Stimulated activated CD4-positive, alpha-beta T cell treated with anti-CD3 and anti-CD28 coated beads, Interleukin-2, amount 100 ng/mL, for 24 hours (primary cell): Measurements from ENCODE around the gene SMAD3.
A peak's percentile ranks its signal among the peaks of the same experiment; 100 is the strongest.
"Not testable (repeated sequence)": the region's sequence is repeated elsewhere in the genome, so short reads cannot be mapped to it uniquely, and the experiment has no call there.

ENCODE experiments used
- DNase-seq, 2 donors: peaks; one replicate each; pipeline ENCODE4 v3.0.0-alpha.2; 2020

SMAD3 gene

DNA sequence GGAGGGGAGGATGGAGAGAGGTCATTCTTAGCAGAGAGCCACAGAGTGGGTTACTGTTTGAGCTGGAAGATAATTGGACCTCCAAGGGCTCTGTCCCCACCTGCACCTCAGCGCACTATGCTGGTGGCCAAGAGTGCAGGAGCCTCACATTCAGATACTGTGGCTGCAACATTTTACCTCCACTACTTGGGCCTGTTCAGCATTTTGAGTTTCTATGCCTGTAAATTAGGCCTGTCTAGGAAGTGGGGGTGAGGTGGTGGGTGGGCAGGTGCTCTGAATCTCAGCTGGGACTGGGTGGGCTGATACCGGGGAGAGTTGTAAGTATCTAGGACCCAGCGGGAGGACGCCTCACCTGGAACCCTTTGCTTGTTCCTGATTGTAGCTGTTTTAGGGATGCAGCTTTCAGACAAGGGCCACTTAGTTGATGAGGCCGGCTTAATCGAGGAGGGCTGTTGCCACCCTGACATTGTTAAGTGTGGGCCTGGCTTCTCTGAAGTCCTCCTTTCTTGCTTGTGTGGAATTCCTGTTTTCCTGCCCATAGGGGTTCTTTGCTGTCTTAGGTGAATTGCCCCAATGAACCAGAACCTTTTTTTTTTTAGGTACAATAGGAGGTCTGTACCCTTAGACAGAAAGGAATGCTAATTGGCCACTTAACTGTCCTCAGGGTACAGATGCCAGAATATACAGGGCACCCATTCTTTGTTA, 83.8 kb downstream of the SMAD3 start:
- no peak for DNase-seq

GRCh38 chr15:67149773-67150022, 84.3 kb downstream of the SMAD3 start:
- DNase-seq = no peak

- DNase-seq = peak; percentile 57 to 65
Measured at GRCh38 chr15:67150023-67150860, 84.8 kb downstream of the SMAD3 start.

- DNase-seq = no peak
Measured at GRCh38 chr15:67152429-67152828, 87.0 kb downstream of the SMAD3 start.

DNA sequence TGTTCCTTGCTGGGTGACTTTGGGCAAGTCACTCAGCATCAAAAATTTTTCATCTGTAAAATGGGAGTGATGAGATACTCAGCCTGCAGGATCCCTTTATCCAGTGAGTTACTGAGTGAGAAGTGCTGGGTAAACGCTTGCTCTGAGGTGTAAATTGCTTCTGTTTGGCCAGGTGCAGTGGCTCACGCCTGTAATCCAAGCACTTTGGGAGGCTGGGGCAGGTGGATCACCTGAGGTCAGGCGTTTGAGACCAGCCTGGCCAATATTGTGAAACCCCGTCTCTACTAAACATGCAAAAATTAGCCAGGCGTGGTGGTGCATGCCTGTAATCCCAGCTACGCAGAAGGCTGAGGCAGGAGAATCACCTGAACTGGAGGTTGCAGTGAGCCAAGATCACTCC, 87.6 kb downstream of the SMAD3 start:
- not testable (repeated sequence) for DNase-seq

DNA sequence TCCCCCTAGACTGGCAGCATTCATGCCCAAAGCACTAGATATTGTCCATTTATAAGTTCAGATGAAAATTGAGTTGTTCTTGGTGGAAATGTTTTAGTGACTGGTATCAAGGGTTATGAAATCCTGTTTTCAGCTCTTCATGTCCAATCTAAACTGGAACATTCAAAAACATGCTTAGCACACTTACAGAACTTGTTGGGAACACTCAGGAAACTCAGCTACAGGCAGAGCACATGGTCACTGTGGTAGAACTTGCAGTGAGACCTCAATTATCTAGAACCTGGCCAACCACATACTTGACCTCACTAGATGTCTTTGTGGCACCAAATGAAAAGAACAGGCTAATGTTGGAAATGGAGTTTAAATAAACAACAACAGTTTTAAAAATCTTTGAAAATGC, 88.8 kb downstream of the SMAD3 start:
- no peak for DNase-seq

DNA sequence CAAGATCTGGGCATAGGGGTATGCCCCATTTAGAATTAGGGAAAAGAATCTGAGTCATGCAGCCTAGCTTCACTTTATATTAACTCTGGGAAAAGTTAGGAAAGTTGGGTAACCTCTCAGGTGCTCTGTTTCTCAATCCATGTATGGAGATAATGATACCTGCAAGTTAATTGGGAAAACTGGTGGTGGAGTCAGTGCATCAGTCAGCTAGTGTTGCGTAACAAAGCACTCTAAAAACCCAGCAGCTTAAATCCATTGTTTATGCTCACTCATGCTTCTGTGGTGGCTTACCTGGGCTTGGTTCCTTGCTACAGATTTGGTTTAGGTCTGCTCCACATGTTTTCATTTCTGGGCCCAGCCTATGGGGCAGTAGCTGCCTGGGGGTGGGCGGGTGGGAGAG, 91.0 kb downstream of the SMAD3 start:
- DNase-seq = no peak

DNA sequence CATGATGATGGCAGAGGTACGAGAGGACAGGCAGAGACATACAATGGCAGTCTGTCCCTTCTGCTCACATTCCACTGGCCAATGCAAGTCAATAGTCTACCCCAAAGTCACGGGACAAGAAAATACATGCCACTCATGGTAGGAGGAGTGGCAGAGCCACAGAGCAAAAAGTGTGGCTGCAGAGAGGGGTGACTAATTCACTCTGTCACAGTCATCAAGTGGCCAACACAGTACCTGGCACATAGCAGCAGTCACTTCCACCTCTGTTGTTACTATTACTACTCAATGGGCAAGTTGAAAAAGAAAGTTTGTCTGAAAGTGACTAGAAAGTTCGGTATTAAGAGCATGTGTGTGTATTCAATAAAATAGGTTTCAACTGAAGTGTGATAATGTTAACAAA, 91.4 kb downstream of the SMAD3 start:
- no peak for DNase-seq

GRCh38 chr15:67157521-67158252, 92.3 kb downstream of the SMAD3 start:
- no peak for DNase-seq

DNA sequence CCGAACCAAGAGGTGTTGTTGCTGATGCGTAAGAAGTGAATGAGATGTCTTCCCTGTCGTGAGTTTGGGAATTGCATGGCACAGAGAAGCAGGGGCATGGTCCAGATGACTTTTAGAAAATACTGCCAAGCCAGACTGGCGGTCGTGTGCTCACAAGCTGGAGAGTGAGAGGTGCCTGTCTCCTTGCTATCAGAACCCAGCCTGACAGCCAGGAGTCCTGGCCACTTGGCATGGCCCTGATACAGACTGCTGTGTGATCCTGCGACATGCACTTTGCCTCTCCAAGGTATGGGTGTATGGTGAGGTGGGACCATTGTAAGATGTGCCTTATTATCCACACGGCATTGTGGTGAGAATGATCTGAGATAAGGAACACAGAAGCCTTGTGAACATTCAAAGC, 93.0 kb downstream of the SMAD3 start:
- no peak for DNase-seq

GRCh38 chr15:67161412-67161811, 96.0 kb downstream of the SMAD3 start:
- DNase-seq = no peak

DNA sequence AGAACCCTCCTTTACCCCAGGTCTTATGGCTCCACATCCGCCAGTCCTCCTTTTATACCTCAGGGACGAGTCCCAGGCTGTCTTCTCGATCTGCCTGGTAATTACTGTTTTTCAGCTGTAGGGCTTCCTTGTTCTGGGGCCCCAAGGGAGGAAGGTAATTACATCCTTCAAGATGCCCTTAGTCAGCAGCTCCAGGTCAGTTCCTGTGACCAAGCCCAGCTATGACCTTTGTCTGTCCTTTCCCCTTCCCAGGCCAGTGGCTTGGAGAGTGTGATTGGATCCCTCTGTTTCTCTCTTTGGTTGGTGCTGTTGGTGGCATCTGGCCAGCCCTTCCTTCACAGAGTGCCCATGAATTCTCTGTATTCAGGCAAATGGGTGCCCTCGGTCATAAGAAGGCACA, 96.5 kb downstream of the SMAD3 start:
- DNase-seq = no peak

DNA sequence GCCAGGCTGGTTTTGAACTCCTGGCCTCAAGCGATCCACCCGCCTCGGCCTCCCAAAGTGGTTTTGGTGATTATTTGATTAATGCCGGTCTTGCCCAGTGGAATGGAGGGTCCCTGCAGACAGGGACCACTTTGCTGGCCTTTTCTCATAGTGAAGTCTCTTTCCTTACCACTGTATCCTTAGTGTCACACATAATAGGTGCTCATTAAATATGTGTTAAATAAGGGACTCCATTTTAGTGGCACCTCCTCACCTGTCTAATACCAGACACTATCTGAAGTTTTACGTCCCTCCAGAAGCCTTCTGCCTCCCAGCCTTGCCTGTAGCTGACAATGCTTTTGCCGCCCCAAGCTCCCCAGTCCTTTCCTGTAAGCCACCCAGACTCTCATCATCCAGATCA, 97.8 kb downstream of the SMAD3 start:
- DNase-seq = no peak

- DNase-seq = no peak
Measured at GRCh38 chr15:67164401-67164791, 99.0 kb downstream of the SMAD3 start.

GRCh38 chr15:67164811-67165253, 99.4 kb downstream of the SMAD3 start:
- DNase-seq = no peak

DNA sequence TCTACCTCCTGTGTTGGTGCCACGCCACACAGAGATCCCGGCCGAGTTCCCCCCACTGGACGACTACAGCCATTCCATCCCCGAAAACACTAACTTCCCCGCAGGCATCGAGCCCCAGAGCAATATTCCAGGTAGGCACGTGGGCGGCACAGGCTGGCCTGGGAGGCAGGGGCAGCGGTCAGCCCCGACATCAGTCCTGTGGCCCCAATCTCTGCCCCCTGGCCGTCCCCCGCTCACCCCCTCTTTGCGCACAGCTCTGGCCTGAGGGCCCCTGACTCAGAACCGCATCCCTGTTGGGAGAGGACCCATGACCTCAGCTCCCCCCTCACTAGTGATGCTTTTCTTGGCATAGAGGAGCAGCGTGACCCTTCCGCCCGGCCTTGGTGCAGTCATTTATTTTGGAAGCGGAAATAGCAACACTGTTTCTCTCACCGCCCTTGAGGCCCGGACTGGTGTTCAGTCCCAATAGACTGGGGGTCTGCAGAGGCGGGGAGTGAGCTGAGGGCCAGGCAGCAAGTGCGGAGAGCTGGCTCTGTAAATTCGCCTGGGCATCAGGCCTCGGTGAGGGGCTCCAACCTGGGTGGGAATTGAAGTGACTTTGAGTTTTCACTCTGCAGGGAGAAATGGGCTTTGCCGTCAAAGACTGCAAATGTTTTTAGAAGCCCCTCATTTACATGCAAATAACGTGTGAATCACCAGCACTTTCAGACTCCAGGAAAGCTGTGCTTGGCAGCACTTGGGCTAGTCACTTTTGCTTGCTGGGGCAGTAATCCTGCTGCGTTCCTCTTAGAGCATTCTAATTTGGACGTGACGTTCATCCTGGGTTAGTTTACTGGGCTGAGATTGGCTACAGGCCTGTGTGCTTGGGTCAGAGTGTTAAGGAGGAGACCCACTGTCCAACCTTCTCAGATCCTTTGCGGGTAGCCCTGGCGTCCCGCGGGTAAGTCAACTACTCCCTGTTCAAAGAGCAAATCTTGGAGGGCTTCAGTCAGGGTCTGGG, 100.2 kb downstream of the SMAD3 start:
- DNase-seq = no peak

GRCh38 chr15:67166280-67167009, 101.0 kb downstream of the SMAD3 start:
- no peak for DNase-seq

DNA sequence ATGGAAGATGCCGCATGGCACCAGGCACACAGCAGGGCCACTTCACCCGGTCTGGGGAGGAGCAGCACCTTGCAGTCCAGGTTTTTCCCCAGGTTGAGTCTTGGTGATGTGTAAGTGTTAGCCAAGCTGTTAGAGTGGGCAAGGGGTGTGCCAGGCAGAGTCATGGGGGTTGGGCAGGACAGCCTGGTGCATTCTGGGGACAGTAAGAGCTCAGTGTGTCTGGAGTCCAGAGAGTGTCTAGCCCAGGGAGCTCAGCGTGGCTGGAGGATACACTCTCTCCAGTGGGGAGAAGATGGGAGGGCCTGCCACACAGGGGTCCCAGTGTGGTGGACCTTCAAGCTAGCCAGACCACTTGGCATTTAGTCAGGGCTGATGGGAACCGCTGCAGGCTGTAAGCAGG, 101.7 kb downstream of the SMAD3 start:
- no peak for DNase-seq

- DNase-seq = no peak
Measured at GRCh38 chr15:67168694-67169093, 103.3 kb downstream of the SMAD3 start.

GRCh38 chr15:67170143-67170925, 104.9 kb downstream of the SMAD3 start:
- no peak for DNase-seq

DNA sequence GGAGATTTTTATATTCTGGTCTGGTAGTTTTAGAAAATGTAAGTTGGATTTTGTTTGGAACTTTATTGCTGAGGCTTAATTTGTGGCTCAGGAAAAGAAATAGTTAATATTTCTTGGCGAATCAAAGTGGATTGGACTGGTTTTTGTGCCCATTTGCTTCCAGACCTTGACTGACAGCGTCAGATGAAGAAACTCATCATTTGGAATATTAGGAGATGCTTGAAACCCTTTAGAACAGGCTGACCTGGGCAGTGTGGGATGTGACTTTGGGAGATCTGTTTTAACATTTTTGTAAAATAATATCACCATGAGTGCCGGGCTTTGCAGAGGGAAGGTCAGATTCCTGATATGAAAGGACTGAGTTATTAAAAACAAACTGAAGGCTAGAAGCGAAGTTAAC, 106.1 kb downstream of the SMAD3 start:
- DNase-seq = no peak
